ENCODE results near the gene LEMD1.

GRCh38 chr1:205373022-205373797, 48.6 kb downstream of the LEMD1 start:
- TF ChIP-seq CTCF (IDR thresholded peaks at IDR 0.05): no peak
- no peak for TF ChIP-seq EZH2 (IDR thresholded peaks at IDR 0.05)
- TF ChIP-seq EZH2phosphoT487 (IDR thresholded peaks at IDR 0.05): no peak

All from neural progenitor cell (in vitro differentiated cells).